HUES48 (cell line): ENCODE data around the gene MRPL54.
"Not testable (repeated sequence)": the region's sequence is repeated elsewhere in the genome, so short reads cannot be mapped to it uniquely, and the experiment has no call there.

Experiments used
- H3K27ac ChIP-seq: one replicate; pipeline ENCODE4 v1.7.0; 2013; ENCODE audit warnings: low read depth, low read length, inconsistent platforms
- H3K27me3 ChIP-seq: 2 replicates; pipeline ENCODE4 v1.6.1; 2013; ENCODE audit warnings: mild to moderate bottlenecking, low read length; ENCODE audit not compliant: control insufficient read depth, insufficient read depth
- H3K36me3 ChIP-seq: 2 replicates; pipeline ENCODE4 v1.6.1; 2013; ENCODE audit warnings: low read length; ENCODE audit not compliant: control insufficient read depth, insufficient read depth
- H3K4me1 ChIP-seq: 2 replicates; pipeline ENCODE4 v1.6.1; 2013; ENCODE audit warnings: mild to moderate bottlenecking, low read length; ENCODE audit not compliant: control insufficient read depth, insufficient read depth
- H3K4me3 ChIP-seq: 2 replicates; pipeline ENCODE4 v1.5.1; 2013; ENCODE audit warnings: mild to moderate bottlenecking, low read depth, low read length
- H3K9ac ChIP-seq: 2 replicates; pipeline ENCODE4 v1.6.1; 2013; ENCODE audit warnings: mild to moderate bottlenecking, low read depth, low read length, moderate library complexity
- H3K9me3 ChIP-seq: 2 replicates; pipeline ENCODE4 v1.6.1; 2013; ENCODE audit warnings: low read length; ENCODE audit not compliant: control insufficient read depth, insufficient read depth

The MRPL54 gene

DNA sequence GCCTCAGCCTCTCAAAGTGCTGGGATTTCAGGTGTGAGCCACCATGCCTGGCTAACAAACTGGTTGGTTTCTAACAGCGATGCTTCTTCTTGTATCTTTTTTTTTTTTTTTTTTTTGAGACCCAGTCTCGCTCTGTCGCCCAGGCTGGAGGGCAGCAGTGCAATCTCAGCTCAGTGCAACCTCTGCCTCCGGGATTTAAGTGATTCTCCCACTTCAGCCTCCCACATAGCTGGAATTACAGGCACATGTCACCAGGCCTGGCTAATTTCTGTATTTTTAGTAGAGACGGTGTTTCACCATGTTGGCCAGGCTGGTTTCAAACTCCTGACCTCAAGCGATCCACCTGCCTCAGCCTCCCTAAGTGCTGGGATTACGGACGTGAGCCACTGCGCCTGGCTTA is 53.7 kb downstream of the MRPL54 start:
- H3K27ac ChIP-seq, H3K36me3 ChIP-seq, H3K27me3 ChIP-seq, H3K4me1 ChIP-seq, H3K9me3 ChIP-seq, H3K4me3 ChIP-seq, H3K9ac ChIP-seq: not testable (repeated sequence)

DNA sequence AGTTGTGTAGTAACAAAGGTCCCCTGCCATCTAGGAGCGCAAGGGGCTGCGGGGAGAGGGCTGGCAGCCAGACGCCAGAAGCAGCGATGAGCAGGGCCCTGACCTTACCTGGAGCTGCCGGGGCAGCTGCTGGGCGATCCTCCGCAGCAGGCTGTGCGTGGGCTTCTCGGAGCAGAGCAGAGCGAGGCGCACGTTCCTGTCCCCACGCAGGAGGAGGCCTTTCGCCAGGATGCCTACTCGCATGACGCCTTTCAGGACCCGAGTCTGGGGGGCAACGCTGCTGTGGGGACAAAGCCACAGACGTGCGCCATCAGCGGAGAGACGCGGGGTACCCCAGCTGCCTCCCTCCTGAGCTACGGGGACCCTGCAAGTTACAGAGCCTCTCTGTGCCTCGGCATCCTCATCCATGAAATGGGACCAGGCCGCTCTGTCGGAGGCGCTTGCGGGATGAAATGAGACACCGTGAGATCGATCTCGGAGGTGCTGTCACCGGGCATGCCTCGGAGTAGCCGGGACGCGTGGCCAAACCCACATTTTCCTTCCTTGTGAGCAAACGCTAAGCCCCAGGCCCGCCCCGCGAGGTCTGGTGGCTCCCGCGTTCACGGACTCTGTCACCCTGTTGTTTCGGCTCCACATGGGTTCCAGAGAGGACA is 54.2 kb downstream of the MRPL54 start:
- Histone ChIP-seq H3K4me3 (no peak overlapping the region), H3K27me3 (no peaks in the 10 kb centered on the region)

More for the DNA sequence above, 54.2 kb downstream of the MRPL54 start:
- no peaks in the 10 kb centered on the region for H3K36me3 ChIP-seq
- no peak overlapping the region for H3K9ac ChIP-seq
- no peaks in the 10 kb centered on the region for H3K4me1 ChIP-seq
- H3K27ac ChIP-seq = no peak overlapping the region
- H3K9me3 ChIP-seq = no peaks in the 10 kb centered on the region
